CD4-positive, alpha-beta T cell treated with Interleukin-4 for 4 hours (primary cell): ENCODE results near the gene PDE1C.
"Not testable (repeated sequence)": the region's sequence is repeated elsewhere in the genome, so short reads cannot be mapped to it uniquely, and the experiment has no call there.

Source experiments
- DNase-seq: peaks from one replicate; pipeline ENCODE4 v3.0.0-alpha.2; 2020

Gene PDE1C

GRCh38 chr7:32042900-32043299 lies 27.3 kb downstream of the PDE1C start:
- no peak for DNase-seq

DNA sequence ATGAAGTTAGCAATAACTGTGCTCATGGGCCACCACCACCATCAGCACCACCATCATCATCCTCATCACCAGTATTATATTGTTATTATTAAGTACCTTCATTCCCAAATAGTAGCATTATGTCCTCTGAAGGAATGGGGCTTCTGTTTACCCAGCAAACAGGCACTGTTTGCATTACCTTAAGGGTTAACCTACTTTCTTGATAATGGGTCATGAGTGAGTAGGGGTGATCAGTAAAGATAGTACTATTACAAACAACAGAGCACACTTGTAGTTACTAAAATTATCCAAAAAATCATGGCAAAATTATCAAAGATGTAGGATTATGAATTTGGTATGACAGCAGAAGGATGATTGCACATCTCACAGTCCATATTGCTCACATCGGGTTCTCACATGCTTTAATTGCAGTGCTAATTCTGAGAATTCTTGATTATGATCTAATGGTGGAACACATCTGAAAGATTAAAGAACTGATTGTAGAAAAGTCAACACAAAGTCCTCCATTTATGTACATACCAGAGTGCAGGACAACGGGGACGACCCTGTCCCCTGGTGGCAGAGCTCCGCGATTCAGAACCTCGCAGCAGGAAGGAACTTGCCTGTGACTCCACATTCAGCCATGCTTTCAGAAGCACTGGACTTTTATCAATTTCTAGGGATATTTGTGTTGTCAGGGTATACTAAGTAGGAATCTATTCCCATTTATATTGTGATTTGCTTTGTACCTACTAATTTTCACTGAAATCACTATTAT lies 31.0 kb downstream of the PDE1C start:
- DNase-seq, result no peak

DNA sequence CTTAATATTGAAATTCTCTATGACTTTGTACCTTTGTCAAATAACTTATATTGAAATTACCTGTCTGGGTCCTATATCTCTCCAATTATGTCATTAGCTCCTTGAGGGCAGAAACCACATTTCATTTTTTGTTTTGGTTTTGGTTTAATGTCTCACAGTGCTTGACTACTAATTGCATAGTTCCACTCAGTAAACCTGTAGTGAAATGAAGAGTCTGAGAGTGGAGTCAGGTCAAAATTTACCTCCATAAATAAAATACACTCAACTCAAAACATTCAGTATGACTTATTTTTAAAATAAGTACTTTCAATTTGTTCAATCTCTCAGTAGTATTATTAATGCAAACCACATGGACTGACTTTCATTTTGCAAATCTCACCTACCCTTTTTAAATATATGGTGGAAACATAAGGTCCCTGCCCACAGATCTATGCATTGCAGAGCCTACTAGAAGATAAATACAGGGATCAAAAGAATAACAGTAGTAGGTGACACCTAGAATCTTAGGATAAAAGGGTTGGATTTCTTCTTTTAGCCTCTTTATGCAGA lies 32.5 kb downstream of the PDE1C start:
- DNase-seq, result no peak

DNA sequence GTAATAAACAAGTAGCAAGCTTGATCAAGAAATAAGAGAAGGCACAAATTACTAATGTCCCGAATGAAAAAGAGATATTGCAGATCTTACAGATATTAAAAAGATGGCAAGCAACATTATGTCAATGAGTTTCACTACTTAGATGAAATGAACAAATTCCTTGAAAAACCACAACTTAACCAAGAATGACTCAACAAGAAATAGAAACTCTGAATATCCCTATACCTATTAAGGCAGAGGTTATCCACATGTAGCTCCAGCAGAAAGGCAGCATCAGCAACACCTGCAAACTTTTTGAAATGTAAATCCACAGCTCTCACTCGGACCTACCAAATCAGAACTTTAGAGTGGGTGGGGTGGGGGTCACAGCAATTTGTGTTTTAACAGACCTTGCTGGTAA lies 33.6 kb downstream of the PDE1C start:
- DNase-seq, result no peak

- no peak for DNase-seq
Measured at GRCh38 chr7:32034052-32034451, 36.2 kb downstream of the PDE1C start.

DNA sequence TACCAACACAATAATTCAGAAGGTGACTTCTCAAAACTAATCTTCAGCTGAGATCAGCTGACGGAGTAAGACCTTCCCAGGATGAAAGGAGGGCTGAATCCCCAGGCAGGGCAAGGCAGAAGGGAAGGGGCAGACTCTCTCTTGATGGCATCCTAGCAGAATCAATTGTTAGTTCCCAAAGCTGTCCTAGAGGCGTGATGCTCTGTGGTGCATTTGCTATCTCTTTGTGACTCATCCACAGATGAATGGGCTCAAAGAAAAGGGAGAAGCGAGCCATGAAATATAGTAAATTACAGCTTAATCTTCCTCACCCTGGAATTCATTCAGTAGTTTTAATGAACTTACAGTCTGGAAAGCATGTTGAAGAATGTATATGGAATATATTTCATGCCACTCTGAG lies 37.2 kb downstream of the PDE1C start:
- DNase-seq, result no peak

- DNase-seq, result no peak
Measured at GRCh38 chr7:32032211-32032610, 38.0 kb downstream of the PDE1C start.

DNA sequence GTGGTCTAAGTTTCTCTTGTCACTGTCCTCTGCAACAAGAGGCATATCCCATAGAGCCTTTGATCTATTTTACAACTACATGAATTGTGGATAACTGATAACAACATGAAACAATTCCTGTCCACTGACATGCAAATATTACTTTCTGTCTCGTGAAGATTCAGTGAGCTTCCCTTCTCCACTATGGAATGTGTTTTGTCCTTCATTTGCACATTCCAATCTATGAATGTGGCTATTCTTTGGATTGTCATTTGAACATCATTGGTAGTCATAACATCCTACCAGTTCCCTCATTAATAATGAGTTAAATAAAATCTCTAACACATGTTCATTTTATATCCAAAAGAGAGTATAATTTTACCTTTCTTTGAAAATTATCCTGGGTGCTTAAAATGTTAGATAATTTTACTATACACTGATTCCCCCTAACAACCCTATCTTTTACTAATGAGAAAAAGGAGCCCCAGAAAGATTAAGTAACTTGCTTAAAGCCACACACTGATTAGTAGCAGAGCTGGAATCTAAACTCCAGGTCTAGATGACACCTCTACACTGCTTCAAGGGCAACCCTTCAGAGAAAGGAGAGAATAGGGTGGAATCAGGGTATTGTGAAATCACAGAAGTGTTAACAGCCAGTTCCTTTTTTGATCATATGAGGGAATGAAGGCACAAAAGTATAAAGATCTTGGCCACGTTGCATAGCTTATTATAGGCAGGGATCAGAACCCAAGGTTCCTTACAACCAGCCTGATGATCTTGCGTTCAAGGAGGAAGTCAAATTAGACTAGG lies 39.1 kb downstream of the PDE1C start:
- DNase-seq, result no peak

GRCh38 chr7:32026083-32026425 lies 44.2 kb downstream of the PDE1C start:
- no peak for DNase-seq

- DNase-seq, result no peak
Measured at GRCh38 chr7:32025381-32026082, 44.7 kb downstream of the PDE1C start.

DNA sequence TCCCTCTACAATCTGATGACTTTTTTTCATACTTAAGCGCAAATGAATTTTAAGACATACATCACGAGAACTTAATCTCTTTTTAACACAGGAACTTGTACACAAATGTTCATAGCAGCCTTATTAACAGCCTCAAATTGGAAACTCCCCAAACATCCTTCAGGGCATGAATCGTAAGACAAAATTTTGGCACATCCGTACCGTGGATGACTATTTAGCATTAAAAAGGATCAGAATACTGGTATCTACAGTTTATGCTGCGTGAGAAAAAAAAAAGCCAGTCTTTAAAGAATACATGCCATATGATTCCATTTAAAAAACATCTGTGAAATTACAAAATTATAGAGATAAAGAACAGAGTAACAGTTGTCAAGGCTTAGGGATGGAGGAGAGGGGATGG lies 46.8 kb downstream of the PDE1C start:
- DNase-seq, result no peak

DNA sequence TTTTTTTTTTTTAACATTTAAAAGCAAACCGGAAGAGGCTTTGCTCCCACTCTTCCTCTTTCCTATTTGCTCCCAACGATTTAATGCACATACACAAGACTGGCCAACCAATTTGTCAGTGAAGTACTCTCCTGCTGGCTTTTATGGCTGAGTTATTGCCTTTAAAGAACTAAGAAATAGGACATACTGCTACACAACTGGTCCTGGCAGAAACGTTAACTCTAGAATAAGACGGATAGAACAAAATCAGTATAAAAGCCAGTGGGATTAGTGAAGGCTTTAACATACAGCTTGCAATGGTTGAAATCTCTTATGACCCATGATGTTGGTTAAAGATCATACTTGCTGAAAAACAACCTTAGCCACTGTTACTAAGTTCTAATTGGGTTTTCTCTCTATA lies 47.2 kb downstream of the PDE1C start:
- no peak for DNase-seq

DNA sequence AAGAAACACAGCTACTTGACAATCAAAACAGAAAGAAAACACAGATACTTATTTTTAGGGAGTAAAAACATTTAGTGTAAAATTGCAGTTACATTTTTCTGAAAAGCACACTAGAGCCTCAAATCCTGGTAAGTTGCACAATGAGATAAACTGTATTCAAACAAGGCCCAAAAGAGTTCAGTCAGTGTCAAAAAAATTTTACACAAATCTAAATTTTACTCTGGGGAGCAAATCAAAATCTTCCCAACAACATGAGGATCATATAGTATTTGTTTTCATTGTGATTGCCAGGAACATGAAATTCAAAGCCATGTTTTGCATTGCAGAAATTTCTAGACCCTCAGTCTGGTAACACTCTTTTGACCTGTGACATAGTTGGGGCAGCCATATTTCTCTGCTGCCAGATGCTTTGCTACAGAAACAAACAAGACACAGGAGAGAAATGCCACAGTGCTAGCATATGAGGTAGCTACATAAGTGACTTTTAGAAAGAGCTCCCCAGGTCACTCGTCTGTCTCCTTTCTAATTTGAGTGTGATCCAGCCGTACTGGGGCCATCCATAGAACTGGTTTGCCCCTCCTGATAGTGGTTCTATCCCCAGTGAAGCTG lies 49.6 kb downstream of the PDE1C start:
- DNase-seq, result no peak

- DNase-seq, result no peak
Measured at GRCh38 chr7:32018845-32019578, 51.2 kb downstream of the PDE1C start.

- DNase-seq, result no peak
Measured at GRCh38 chr7:32015133-32015532, 55.1 kb downstream of the PDE1C start.

GRCh38 chr7:32013471-32013870 lies 56.7 kb downstream of the PDE1C start:
- DNase-seq, result not testable (repeated sequence)

DNA sequence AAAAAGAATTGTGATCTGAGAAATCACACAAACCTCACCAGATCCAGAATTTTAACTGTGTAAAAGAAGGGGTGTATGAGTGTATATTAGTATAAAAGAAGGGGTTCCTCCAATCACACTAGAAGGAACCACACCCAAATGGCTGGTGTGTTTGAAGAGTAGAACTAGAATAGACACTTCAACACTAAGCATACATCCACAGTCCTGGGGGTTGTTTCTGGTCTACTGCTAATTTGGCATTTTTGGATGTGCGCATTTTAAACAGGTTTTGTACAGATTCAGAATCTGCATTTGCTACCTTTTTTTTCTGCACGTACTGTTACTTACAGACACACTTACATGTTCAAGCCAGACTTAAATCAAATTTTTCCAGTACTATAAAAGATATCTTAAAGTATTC lies 64.6 kb downstream of the PDE1C start:
- DNase-seq, result no peak

- no peak for DNase-seq
Measured at GRCh38 chr7:32001948-32002347, 68.3 kb downstream of the PDE1C start.

DNA sequence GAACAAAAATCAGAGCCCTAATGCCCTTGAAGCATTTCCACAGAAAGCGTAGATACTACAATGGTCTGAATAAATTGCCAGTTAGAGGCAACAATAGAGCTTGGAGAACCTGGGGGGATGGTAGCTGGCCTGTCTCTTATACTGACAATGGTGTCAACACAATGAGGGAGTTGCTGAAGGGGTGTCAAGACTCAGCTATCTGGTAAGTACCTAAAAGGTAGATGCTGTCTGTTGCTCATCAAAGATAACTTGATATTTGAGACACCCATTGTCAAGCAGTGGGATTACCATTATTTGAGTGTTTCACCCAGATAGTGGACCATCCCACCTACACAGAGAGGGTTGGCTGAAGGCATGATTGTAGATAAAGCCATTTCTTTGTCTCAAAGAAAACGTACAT lies 72.8 kb downstream of the PDE1C start:
- DNase-seq, result no peak

- no peak for DNase-seq
Measured at GRCh38 chr7:31995134-31995533, 75.1 kb downstream of the PDE1C start.

GRCh38 chr7:31991846-31992245 lies 78.4 kb downstream of the PDE1C start:
- DNase-seq, result no peak

GRCh38 chr7:31991406-31991805 lies 78.8 kb downstream of the PDE1C start:
- no peak for DNase-seq
